ENCODE data around the gene SLC39A8.
"Not testable (repeated sequence)": the region's sequence is repeated elsewhere in the genome, so short reads cannot be mapped to it uniquely, and the experiment has no call there.

Gene SLC39A8

GRCh38 chr4:102358128-102358527, 12.8 kb upstream of the SLC39A8 start:
- Histone ChIP-seq H3K4me3 (replicated peaks; ENCODE audit: insufficient read depth, low read length) (no peak overlapping the region), H3K27ac (replicated peaks) (no peak overlapping the region), H3K27me3 (ENCODE audit: insufficient read depth, poor library complexity, severe bottlenecking) (no peaks in the 10 kb centered on the region)
- TF ChIP-seq CTCF (IDR thresholded peaks at IDR 0.05; ENCODE audit: insufficient read depth, low read length) (no peak), GABPA (IDR thresholded peaks at IDR 0.05; ENCODE audit: low read depth) (no peak)
- TF ChIP-seq, protein P1, sequence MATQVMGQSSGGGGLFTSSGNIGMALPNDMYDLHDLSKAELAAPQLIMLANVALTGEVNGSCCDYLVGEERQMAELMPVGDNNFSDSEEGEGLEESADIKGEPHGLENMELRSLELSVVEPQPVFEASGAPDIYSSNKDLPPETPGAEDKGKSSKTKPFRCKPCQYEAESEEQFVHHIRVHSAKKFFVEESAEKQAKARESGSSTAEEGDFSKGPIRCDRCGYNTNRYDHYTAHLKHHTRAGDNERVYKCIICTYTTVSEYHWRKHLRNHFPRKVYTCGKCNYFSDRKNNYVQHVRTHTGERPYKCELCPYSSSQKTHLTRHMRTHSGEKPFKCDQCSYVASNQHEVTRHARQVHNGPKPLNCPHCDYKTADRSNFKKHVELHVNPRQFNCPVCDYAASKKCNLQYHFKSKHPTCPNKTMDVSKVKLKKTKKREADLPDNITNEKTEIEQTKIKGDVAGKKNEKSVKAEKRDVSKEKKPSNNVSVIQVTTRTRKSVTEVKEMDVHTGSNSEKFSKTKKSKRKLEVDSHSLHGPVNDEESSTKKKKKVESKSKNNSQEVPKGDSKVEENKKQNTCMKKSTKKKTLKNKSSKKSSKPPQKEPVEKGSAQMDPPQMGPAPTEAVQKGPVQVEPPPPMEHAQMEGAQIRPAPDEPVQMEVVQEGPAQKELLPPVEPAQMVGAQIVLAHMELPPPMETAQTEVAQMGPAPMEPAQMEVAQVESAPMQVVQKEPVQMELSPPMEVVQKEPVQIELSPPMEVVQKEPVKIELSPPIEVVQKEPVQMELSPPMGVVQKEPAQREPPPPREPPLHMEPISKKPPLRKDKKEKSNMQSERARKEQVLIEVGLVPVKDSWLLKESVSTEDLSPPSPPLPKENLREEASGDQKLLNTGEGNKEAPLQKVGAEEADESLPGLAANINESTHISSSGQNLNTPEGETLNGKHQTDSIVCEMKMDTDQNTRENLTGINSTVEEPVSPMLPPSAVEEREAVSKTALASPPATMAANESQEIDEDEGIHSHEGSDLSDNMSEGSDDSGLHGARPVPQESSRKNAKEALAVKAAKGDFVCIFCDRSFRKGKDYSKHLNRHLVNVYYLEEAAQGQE (IDR thresholded peaks at IDR 0.05; ENCODE audit: insufficient replicate concordance, low read depth), result no peak
- DNase-seq (ENCODE audit: low read depth in 1 of 2, low spot score in 1 of 2), result no peak

- H3K27me3 ChIP-seq (ENCODE audit: insufficient read depth, poor library complexity, severe bottlenecking); H3K27ac ChIP-seq (replicated peaks); H3K4me3 ChIP-seq (replicated peaks; ENCODE audit: insufficient read depth, low read length); DNase-seq (ENCODE audit: low read depth in 1 of 2, low spot score in 1 of 2): not testable (repeated sequence)
Observed at GRCh38 chr4:102357637-102358036, 12.4 kb upstream of the SLC39A8 start.

- Histone ChIP-seq H3K4me3 (replicated peaks; ENCODE audit: insufficient read depth, low read length) (no peak overlapping the region), H3K27ac (replicated peaks) (no peak overlapping the region), H3K27me3 (ENCODE audit: insufficient read depth, poor library complexity, severe bottlenecking) (no peaks in the 10 kb centered on the region)
- no peak for DNase-seq (ENCODE audit: low read depth in 1 of 2, low spot score in 1 of 2)
- TF ChIP-seq GABPA (IDR thresholded peaks at IDR 0.05; ENCODE audit: low read depth) (no peak), CTCF (IDR thresholded peaks at IDR 0.05; ENCODE audit: insufficient read depth, low read length) (no peak), SPI1 (IDR thresholded peaks at IDR 0.05; ENCODE audit: borderline replicate concordance, low read depth) (no peak), POLR2AphosphoS5 (IDR thresholded peaks at IDR 0.05; ENCODE audit: low read depth) (no peak)
- TF ChIP-seq, protein P1 (IDR thresholded peaks at IDR 0.05; ENCODE audit: insufficient replicate concordance, low read depth), result no peak
Observed at GRCh38 chr4:102356562-102357202, 11.4 kb upstream of the SLC39A8 start.

- Histone ChIP-seq H3K4me3 (replicated peaks; ENCODE audit: insufficient read depth, low read length) (no peak overlapping the region), H3K27me3 (ENCODE audit: insufficient read depth, poor library complexity, severe bottlenecking) (no peaks in the 10 kb centered on the region), H3K27ac (replicated peaks) (no peak overlapping the region)
- DNase-seq (ENCODE audit: low read depth in 1 of 2, low spot score in 1 of 2), result no peak
- TF ChIP-seq GABPA (IDR thresholded peaks at IDR 0.05; ENCODE audit: low read depth), result no peak
Observed at GRCh38 chr4:102355748-102356147, 10.5 kb upstream of the SLC39A8 start.

DNA sequence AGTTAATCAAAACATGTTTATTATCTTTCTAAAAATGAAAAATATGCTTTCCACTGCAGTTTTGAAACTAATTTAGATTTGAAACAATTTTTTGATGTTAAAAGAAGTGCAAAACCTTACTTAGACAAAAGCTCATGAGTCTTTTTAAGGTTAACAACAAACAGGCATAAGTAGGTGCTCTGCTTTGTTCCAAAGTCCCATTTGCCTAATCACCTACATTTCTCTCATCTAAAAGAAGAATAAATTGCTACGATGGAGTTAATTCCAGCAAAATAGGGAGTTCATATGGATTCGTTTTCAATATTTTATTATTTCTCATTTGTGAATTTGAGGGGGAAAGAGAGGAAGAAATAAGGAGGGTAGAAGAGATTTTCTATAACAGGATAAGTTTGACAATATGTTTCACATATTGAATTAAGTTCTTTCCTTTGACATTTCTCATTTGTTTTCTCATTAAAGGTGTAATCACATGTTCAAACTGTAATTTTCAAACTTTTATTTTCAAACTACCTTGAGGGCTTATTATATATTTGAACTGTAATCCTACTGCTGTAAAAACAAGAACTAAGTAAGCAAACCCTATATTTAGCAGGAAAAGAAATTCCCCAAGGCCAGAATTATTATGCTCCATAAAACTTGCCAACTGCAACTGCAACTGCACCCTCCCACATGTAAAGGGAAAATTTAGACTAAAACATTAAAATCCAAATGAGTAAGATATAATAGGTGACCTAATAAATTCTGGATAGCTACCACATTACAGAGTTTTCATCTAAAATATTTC, 9.6 kb upstream of the SLC39A8 start:
- no peak for TF ChIP-seq CTCF (IDR thresholded peaks at IDR 0.05; ENCODE audit: insufficient read depth, low read length)
- TF ChIP-seq, protein P1 (IDR thresholded peaks at IDR 0.05; ENCODE audit: insufficient replicate concordance, low read depth), result no peak
- TF ChIP-seq SPI1 (IDR thresholded peaks at IDR 0.05; ENCODE audit: borderline replicate concordance, low read depth), result no peak
- no peak for TF ChIP-seq POLR2AphosphoS5 (IDR thresholded peaks at IDR 0.05; ENCODE audit: low read depth)
- no peak for TF ChIP-seq GABPA (IDR thresholded peaks at IDR 0.05; ENCODE audit: low read depth)
- H3K27ac ChIP-seq (replicated peaks), result no peak overlapping the region
- H3K27me3 ChIP-seq (ENCODE audit: insufficient read depth, poor library complexity, severe bottlenecking), result no peaks in the 10 kb centered on the region
- DNase-seq (ENCODE audit: low read depth in 1 of 2, low spot score in 1 of 2), result no peak
- no peak overlapping the region for H3K4me3 ChIP-seq (replicated peaks; ENCODE audit: insufficient read depth, low read length)

Data from HL-60 (cell line).